MCF 10A (cell line): ENCODE measurements around the gene TOMM5. TPM values are rescaled to one million over a fixed set of nuclear protein-coding genes. Genes with fewer than 3 reads are reported as not detected.
A peak's percentile ranks its signal among the peaks of the same experiment; 100 is the strongest.

ENCODE experiments used
- BruUV-seq: library from RNA; stranded (reverse); fragments of 400-500 nt; replicated peaks from 2 replicates; lab custom pipeline; 2021; lab: Mats Ljungman, UMichigan
- CTCF ChIA-PET: fragments of 300-600 bp; sonication (Branson Sonifier 250); formaldehyde crosslinking; extraction: SDS; loops from one replicate; lab custom pipeline; 2021; ENCODE audit warnings: antibody characterized with exemption, inconsistent platforms; lab: Yijun Ruan, JAX
- POLR2A ChIA-PET: fragments of 300-600, 350-650 bp; sonication (Branson Sonifier 250); formaldehyde crosslinking; extraction: SDS; loops from one replicate; lab custom pipeline; 2020; ENCODE audit warnings: antibody characterized with exemption, inconsistent platforms; lab: Yijun Ruan, JAX
- DNase-seq: peaks from one replicate; pipeline ENCODE4 v3.0.0-alpha.2; 2018; ENCODE audit not compliant: unreplicated experiment
- H3K27ac Mint-ChIP-seq: one replicate; pipeline ENCODE4 v1.8.0; 2022; ENCODE audit warnings: mild to moderate bottlenecking, low read depth, mixed read lengths; ENCODE audit not compliant: unreplicated experiment
- H3K27me3 Mint-ChIP-seq: one replicate; pipeline ENCODE4 v1.8.0; 2022; ENCODE audit warnings: mixed read lengths; ENCODE audit not compliant: insufficient read depth, unreplicated experiment
- H3K36me3 Mint-ChIP-seq: one replicate; pipeline ENCODE4 v1.8.0; 2022; ENCODE audit warnings: mild to moderate bottlenecking, moderate library complexity, mixed read lengths; ENCODE audit not compliant: insufficient read depth, unreplicated experiment
- H3K4me1 Mint-ChIP-seq: one replicate; pipeline ENCODE4 v1.8.0; 2022; ENCODE audit warnings: mixed read lengths; ENCODE audit not compliant: insufficient read depth, unreplicated experiment
- H3K4me3 Mint-ChIP-seq: one replicate; pipeline ENCODE4 v1.8.0; 2022; ENCODE audit warnings: mild to moderate bottlenecking, moderate library complexity, mixed read lengths; ENCODE audit not compliant: unreplicated experiment
- H3K9me3 Mint-ChIP-seq: one replicate; pipeline ENCODE4 v1.8.0; 2022; ENCODE audit warnings: mixed read lengths; ENCODE audit not compliant: unreplicated experiment
- intact Hi-C: fragments of 100-400 bp; cut with micrococcal nuclease; formaldehyde crosslinking; loops from 2 replicates; pipeline ENCODE4 v1.14.1; 2022
- total RNA-seq: library from RNA; stranded (reverse); gene quantifications from 2 replicates; pipeline ENCODE4 v1.2.3, GENCODE V29; 2022
- TF ChIP-seq, protein P1 (sequence below): fragments of 200-600 bp; IDR thresholded peaks from one replicate; pipeline ENCODE4 v1.8.0; 2022; ENCODE audit warnings: antibody characterized with exemption, mild to moderate bottlenecking; ENCODE audit not compliant: unreplicated experiment

TOMM5 gene
- total RNA-seq, 1 experiment from 2014 or later = 151 TPM

DNA sequence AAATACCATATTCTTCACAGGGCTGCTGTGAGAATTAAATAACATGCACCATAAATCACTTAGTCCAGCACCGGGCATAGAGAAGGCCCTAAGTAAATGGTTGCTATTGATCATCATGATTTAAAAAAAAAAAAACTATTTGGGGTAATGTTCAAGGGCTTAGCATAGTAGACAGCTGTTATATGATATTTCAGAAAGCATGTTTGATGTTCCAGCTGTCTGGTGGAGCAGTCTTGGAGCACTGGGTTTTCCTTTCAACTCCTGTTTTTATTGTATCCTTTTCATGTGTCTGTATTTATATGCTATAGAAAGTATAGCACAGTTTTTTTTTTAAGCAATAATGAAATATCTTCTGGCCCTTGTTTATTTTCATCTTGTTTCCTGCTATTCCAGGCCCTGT is 28.0 kb upstream of the TOMM5 start:
- H3K27ac Mint-ChIP-seq = no peak overlapping the region
- intact Hi-C loops = no loop called here
- no peaks in the 10 kb centered on the region for H3K27me3 Mint-ChIP-seq
- H3K4me1 Mint-ChIP-seq = no peaks in the 10 kb centered on the region
- H3K4me3 Mint-ChIP-seq = no peak overlapping the region
- no peaks in the 10 kb centered on the region for H3K36me3 Mint-ChIP-seq
- no peak for DNase-seq
- POLR2A ChIA-PET = no interaction called here
- no TSS peak for BruUV-seq
- CTCF ChIA-PET = no interaction called here
- H3K9me3 Mint-ChIP-seq = no peaks in the 10 kb centered on the region
- TF ChIP-seq, protein P1, sequence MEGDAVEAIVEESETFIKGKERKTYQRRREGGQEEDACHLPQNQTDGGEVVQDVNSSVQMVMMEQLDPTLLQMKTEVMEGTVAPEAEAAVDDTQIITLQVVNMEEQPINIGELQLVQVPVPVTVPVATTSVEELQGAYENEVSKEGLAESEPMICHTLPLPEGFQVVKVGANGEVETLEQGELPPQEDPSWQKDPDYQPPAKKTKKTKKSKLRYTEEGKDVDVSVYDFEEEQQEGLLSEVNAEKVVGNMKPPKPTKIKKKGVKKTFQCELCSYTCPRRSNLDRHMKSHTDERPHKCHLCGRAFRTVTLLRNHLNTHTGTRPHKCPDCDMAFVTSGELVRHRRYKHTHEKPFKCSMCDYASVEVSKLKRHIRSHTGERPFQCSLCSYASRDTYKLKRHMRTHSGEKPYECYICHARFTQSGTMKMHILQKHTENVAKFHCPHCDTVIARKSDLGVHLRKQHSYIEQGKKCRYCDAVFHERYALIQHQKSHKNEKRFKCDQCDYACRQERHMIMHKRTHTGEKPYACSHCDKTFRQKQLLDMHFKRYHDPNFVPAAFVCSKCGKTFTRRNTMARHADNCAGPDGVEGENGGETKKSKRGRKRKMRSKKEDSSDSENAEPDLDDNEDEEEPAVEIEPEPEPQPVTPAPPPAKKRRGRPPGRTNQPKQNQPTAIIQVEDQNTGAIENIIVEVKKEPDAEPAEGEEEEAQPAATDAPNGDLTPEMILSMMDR = no peak

DNA sequence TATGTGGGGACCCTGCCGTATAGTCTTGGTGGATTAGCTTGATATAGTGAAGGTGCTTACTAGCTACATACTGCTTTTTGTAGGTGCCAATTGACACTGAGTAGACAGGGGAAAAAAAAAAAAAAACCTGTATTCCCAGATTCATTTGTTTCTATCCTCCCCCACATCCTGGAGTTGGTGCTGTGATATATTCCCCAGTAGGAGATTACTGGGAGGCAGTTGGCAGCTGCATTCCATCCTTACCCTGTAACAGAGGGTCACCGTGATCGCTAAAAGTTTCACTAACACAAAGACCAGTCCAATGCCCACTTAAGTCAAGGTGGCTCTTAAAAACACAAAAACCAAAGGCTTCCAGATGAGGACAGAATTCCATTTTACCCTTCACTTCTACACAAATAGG is 27.4 kb upstream of the TOMM5 start:
- Mint-ChIP-seq H3K27me3 (no peaks in the 10 kb centered on the region), H3K4me3 (no peak overlapping the region), H3K9me3 (no peaks in the 10 kb centered on the region), H3K36me3 (no peaks in the 10 kb centered on the region), H3K27ac (no peak overlapping the region), H3K4me1 (no peaks in the 10 kb centered on the region)
- CTCF ChIA-PET = no interaction called here
- no peak for DNase-seq
- POLR2A ChIA-PET = no interaction called here
- intact Hi-C loops = no loop called here
- no TSS peak for BruUV-seq
- TF ChIP-seq, protein P1 = no peak

DNA sequence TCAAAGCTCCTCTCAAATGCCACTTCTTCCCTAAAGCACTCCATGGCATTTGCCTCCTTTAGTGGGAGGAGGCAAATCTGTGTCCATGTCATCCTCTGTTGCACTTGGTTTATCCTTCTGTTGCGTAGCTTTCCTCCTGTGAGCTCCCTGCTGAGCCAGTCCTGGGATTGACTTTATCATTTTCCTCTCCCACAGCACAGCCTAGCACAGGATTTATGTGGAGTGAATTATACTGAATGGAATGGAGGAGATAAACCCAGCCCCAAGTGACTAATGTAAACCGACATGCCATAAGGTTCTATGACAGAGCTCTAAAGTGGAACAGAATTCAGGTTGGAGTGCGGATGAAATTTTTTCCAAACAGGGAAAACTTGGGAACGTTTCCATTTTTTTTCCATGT is 26.4 kb upstream of the TOMM5 start:
- ChIA-PET CTCF (interaction anchor here (0.6 kb wide), 1 partner anchor 1243 kb away, joined by 4 read pairs; no protein-coding TSS in a partner anchor), POLR2A (interaction anchor here (0.6 kb wide), 1 partner anchor 14 kb away, joined by 3 read pairs; no protein-coding TSS in a partner anchor)
- Mint-ChIP-seq H3K9me3 (no peaks in the 10 kb centered on the region), H3K27me3 (no peaks in the 10 kb centered on the region), H3K4me3 (no peak overlapping the region), H3K27ac (no peak overlapping the region), H3K4me1 (no peaks in the 10 kb centered on the region), H3K36me3 (no peaks in the 10 kb centered on the region)
- intact Hi-C loops = no loop called here
- TF ChIP-seq, protein P1 = no peak
- DNase-seq = no peak
- BruUV-seq = no TSS peak

DNA sequence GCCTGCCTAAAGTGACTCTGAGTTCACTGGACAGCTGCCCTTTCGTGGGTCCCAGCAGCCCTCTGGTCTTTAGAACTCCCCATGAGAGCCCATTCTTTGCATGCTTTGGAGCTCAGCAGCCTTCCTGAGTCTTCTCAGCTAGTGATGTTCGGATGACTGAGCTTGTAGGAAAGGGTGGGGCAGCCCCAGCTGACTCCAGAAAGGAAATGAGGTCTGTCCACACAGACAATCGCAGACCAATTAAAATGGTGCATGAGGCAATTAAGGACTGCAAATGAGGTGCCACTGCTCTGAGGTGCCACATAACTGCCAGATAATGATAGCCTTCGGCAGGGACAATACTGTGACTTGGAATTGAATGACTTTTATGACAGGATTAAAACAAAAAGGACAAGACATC is 25.4 kb upstream of the TOMM5 start:
- Mint-ChIP-seq H3K4me1 (no peaks in the 10 kb centered on the region), H3K27ac (no peak overlapping the region), H3K4me3 (no peak overlapping the region), H3K9me3 (no peaks in the 10 kb centered on the region), H3K27me3 (no peaks in the 10 kb centered on the region), H3K36me3 (no peaks in the 10 kb centered on the region)
- DNase-seq = peak; percentile 14
- TF ChIP-seq, protein P1 = no peak
- ChIA-PET CTCF (no interaction called here), POLR2A (no interaction called here)
- BruUV-seq = no TSS peak
- intact Hi-C loops = no loop called here
